AG08395 (cell line): ENCODE results near the gene CCDC90B.
A peak's percentile ranks its signal among the peaks of the same experiment; 100 is the strongest.
"Not testable (repeated sequence)": the region's sequence is repeated elsewhere in the genome, so short reads cannot be mapped to it uniquely, and the experiment has no call there.

Experiments
- DNase-seq: peaks from one replicate; pipeline ENCODE4 v3.0.0; 2012; ENCODE audit warnings: mixed read lengths, low spot score

Gene CCDC90B, protein sequence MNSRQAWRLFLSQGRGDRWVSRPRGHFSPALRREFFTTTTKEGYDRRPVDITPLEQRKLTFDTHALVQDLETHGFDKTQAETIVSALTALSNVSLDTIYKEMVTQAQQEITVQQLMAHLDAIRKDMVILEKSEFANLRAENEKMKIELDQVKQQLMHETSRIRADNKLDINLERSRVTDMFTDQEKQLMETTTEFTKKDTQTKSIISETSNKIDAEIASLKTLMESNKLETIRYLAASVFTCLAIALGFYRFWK

DNA sequence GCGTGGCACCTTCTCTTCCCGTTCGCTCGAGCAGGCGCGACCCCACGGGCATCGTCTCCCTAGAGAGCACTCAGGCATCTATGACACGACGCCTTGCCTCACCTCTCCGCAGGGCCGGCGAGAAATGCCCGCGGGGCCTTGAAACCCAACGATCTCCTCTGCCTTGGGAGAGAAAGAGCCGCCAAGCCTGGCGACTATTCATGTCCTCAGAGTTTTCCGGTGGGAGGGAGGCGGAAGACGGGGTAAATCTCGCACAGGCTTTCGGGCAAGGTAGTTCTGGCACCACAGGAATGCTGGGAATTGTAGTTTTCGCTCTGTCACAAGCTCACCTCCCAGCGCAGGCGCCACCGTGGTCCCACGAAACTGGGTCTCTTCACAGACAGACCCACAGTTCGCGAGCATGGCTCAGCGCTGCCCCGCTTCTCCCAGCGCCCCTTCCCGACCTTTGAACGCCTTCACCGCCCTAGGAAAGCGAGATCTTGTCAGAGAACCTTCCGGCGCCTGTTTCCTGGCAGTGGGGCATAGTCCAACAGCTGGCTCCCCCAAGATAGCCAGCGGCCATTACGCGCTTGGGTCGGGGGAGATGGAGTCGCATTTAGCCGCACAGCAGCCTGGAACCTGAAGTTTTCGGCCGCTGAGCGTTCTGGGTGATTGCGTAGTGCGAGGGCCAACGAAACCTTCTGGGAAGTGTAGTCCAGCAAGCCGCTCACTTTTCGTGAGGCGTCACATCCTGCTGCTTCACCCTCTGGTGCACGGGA is at the start of gene CCDC90B:
Gene CCDC90B, minus strand, starts transcription at position 597 of the 758 bp plus-strand sequence. Its CDS starts 395 bp downstream, at position 202.
- peak; percentile 95 for DNase-seq

DNA sequence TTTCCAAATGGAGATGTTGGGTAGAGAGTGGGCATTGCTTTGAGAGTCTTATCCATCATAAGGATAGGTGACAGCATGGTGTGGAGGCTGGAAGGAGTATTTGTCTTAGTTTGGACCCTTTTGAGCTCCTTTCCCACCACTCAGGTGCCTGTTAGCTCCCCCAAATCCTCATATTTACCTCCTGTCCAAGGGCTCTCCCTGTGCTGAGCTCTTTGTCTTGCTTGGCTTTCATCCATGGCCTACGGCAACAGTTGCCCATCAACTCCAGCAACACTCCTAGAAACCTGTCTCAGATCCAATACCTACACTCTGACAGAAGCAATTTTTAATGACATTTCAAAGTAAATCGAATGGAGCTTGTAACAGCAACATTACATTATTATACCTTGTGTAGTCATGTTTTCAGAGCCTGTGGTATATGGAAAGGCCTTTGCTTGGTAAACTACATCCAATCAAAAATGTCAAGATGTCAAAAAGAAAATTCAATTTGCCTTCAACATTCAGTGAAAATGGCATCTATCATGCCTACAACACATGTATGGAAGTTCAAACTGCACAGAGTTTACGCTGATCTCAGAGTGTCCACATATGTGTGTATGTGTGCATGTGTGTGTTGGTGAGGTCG is 49.4 kb upstream of the CCDC90B start:
- DNase-seq = no peak

DNA sequence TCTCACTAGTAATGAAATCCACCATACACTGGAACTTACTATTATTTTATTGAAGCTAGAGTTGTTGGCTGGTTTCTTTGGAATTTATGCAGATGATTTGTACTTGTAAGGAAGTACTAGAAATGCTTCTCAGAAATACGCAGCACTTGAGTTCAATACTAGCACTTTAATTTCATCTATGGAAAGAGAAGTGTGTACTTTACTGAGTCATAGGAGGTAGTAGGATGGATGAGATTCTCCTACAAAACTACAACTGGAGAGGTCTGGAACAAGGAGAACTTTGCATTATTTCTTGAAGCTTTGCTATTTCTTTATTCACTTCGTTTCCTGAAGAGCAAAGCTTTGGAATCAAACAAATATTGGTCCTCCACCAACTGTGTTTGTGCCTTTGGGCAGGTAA is 44.1 kb upstream of the CCDC90B start:
- DNase-seq = no peak

DNA sequence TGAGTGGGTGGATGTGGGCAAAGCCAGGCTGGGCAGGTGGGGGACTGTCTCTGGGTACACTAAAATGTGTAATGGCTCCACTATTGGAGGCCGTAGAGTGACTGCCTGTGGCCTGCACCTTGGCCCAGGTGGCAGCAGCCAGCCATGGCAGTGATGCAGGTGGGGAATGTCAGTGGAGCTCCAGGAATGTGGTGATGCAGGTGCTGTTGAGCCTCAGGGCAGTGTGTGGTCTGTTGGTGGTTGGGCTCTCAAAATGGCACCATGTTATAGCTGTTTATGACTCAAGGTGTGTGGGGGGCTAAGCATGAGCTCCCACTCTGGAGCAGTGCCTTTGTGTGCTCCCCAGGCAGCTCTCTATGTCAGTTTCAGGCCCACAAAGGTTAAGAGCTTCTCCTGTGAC is 40.2 kb upstream of the CCDC90B start:
- DNase-seq = no peak

DNA sequence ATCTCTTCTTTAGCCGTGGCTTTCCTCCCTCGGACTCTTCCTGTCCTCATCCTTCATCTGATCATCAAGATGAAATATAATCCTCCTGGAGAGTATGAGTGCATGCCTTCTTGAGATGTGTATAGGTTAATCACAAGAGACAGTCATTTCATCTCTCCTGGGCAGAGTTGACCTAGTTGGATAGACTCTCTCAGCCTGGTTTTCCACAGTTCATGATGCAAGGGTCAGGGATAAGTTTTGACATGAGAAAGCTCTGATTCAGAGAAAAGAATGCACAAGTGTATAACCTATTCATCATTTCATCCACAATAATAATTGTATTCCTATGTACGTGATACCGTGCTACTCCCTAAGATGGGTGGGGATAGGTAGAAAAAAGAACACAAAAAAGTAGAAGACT is 33.2 kb upstream of the CCDC90B start:
- no peak for DNase-seq

DNA sequence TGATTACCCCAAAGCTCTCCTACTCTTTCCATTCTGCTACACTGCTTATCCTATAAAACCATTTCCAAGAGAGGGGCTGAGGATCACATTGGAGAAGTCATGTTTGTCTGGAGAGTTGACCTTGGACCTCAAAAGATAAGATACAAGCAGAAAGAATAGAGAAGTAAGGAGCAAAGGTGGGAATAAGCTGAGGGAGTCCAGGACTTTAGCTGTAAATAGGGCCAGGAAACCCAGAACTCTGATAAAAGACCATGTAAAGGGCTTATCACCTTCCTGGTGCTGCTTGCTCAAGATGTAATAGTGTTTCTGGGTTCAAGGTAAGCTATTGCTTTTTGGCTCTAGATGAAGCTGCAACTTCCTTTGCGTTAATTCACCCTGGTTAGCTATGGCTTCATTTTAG is 32.8 kb upstream of the CCDC90B start:
- DNase-seq = no peak

DNA sequence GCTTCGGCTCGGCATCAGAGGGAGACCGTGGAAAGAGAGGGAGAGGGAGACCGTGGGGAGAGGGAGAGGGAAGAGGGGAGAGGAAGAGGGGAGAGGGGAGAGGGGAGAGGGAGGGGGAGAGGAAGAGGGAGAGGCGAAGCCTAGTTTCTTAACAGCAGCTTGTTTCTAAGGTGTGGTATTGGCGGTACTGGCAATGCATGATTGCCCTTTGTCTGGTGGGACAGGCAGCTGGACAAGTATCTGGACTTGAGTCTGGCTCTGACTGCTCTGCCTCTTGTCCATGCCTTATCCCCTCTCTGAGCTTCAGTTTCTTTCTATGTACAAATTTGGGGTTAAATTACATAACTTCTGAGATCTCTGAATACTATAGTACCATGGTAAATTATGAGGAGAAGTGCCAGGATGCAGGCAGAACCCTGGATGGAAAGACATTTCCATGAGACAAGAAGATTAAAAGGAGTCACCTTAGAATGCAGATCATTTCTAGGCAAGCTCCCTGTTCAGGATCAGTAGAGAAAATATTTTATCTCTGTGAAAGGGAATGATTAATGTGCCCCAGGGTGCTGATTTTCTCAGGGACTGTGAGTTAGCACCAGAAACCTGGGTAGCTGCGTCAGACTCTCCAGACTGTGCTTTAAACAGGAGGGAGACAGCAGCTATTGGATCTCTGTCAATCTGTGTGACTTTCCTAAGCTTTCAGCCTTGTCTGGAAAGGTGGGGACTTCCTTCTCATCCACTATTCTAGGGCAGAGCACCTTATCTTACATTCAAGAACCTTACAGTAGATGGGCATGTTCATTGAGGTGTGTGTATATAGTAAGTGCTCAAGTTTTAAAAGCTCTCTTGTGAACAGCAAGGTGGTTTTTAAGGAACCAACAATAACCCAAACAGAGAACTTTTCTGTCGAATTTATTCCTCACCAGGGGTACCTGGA is 31.9 kb upstream of the CCDC90B start:
- no peak for DNase-seq

DNA sequence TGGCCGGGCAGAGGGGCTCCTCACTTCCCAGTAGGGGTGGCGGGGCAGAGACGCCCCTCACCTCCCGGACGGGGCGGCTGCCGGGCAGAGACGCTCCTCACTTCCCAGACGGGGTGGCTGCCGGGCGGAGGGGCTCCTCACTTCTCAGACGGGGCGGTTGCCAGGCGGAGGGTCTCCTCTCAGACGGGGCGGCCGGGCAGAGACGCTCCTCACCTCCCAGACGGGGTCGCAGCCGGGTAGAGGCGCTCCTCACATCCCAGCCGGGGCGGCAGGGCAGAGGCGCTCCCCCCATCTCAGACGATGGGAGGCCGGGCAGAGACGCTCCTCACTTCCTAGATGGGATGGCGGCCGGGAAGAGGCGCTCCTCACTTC is 30.7 kb upstream of the CCDC90B start:
- not testable (repeated sequence) for DNase-seq

DNA sequence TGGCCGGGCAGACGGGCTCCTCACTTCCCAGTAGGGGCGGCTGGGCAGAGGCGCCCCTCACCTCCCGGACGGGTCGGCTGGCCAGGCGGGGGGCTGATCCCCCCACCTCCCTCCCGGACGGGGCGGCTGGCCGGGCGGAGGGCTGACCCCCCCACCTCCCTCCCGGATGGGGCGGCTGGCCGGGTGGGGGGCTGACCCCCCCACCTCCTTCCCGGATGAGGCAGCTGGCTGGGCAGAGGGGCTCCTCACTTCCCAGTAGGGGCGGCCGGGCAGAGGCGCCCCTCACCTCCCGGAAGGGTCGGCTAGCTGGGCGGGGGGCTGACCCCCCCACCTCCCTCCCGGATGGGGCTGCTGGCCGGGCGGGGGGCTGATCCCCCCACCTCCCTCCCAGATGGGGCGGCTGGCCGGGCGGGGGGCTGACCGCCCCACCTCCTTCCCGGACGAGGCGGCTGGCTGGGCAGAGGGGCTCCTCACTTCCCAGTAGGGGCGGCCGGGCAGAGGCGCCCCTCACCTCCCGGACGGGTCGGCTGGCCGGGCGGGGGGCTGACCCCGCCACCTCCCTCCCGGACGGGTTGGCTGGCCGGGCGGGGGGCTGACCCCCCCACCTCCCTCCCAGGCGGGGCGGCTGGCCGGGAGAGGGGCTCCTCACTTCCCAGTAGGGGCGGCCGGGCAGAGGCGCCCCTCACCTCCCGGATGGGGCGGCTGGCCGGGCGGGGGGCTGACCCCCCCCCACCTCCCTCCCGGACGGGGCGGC is 30.2 kb upstream of the CCDC90B start:
- not testable (repeated sequence) for DNase-seq

DNA sequence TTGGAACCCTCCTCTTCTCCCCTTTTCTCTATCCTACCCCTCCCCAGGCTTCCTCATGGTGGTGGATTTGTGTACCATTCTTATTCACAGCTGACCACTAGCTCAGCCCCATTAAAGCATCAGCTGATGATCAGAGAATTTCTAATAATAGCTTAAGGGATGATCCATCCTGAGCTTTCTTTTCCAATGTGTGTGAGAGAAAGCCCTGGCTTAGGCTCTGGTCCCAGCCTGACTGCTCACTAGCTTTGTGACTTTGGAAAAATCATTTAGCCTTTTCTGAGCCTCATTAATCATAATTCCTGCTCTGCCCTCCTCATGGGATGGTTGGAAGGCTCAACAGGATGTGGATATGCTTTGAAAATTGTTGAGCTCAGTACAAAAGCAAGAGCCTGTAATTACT is 26.3 kb upstream of the CCDC90B start:
- DNase-seq = no peak

DNA sequence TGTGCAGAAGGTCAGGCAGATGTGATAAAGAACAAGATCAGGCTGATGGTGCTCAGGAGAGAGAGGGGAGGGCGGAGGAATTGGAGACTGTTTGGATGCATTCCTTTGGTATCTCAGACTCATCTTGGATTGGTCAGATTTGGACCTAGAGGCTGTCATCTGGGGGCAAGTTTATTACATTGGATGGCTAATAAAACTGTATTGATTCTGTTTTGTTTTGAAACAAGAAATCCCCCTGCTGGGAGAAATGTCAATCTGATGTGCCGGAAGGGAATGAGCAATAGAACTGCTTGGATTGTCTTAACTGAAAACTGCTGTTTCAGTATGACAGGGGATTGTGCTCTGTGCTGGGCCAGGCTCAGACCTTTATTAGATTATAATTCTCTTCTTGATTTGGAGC is 25.5 kb upstream of the CCDC90B start:
- DNase-seq = no peak

DNA sequence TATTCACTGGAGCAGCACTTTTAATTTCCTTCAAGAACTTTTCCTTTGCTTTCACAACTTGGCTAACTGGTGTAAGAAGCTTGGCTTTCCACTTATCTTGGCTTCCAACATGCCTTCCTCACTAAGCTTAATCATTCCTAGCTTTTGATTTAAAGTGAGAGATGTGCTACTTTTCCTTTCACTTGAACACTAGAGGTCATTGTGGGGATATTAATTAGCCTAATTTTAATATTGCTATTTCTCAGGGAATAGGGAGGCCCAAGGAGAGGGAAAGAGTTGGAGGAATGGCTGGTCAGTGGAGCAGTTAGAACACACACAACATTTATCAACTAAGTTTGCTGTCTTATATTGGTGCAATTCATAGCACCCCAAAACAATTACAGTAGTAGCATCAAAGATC is 24.6 kb upstream of the CCDC90B start:
- no peak for DNase-seq

DNA sequence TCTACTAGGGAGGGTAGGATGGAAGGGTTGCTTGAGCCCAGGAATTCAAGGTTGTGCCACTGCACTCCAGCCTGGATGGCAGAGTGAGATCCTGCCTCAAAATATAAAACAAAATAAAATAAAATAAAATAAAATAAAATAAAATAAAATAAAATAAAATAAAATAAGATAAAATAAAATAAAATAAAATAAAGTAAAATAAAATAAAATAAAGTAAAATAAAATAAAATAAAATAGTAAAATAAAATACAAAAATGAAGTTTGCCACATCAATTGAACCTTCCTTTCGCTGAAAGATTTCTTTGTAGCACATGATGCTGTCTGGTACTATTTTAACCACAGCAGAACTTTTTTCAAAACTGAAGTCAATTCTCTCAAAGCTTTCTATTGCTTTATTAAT is 22.4 kb upstream of the CCDC90B start:
- not testable (repeated sequence) for DNase-seq

DNA sequence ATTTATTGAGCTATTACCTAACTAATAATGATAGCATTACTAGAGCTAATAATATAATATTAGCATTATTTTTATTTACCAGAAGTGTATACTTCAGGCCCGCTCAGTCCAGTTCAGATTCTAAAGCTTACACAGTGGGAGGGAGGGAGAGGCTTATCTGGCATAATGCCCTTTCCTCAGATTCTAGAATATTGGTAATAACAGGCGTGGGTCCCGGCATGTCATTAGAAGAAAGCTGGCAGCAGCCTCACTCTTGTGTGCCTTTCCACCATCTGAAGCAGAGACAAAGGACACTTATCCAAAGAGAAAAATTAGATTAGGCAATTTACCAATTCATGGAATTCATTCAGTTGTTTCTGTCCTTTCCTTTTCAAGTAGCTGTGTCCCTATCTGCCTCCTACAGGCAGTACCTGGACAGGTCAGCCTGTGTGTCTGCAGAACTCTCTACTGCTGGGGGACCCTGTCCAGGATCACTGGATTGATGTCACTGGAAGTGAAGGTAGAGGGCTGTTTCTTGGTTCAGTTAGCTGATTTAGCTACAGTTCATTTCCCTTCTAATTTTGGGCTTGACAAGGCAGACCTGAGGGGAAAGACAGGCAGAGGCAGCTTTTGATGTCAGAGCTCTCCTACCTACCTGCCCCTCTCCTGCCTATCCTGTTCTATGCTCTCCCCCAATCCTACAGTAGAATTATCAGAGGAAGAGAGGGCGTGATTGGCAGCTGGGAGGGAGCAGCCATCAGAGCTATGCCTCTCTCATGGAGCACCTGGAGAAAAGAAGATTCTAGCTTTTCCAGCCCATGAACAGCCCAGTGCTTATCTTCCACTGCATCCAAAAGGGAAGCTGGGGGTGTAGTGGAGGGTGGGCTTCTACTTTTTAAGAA is 20.3 kb upstream of the CCDC90B start:
- no peak for DNase-seq

DNA sequence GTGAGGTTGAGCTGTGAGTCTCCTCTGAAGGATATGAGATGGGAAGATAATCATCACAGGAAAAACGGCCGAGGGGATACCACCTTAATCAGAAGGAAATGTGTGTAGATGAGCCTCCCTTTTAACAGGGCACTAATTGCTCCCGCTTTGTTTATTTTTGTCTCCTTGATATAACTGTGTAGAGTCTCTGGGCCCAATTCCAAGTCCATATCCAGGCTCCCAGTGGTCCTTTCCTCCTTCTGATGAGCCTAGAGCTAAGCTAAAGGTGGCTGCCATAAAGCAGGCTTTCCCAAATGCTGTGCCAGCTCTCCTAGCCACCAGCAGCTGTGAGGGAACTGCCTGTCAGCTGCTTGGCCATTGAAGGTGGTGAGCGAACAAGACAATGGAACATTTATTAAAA is 17.1 kb upstream of the CCDC90B start:
- DNase-seq = no peak

DNA sequence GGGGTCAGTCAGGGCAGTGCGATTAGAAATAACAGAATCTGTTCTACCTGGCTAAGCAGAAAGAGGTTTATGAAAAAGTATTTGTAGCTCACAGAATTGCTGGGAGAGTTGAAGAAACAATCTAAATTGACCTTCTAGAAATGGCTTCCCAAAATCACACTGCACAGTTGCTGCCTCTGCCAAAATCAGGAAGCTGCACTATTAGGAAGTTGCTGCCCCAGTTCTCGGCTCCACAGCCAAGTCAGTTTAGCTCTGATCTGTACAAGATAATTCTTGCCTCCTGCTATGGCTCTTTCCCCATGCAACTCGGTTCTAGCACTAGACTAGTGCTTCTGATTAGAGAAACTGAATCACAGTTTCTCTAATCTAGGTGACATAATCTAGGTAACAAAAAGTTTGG is 16.0 kb upstream of the CCDC90B start:
- DNase-seq = no peak

DNA sequence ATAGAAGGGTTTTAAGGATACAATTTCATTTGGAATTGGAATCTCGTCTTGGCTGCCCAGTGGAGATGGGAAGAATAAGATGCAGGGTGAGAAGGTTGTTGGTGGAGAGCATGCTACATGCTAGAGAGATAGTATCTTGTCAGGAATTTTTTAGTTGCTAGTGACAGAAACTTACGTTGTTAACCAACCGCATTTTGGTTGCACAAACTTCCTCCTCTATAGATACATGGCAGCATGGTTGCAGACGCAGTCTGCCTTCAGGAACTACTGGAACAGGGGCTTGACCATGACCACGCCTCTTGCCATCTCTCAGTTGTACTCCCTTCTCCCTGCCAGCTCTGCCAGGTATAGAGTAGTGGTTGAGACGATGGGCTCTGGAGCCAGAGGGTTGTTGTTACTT is 13.5 kb upstream of the CCDC90B start:
- no peak for DNase-seq

DNA sequence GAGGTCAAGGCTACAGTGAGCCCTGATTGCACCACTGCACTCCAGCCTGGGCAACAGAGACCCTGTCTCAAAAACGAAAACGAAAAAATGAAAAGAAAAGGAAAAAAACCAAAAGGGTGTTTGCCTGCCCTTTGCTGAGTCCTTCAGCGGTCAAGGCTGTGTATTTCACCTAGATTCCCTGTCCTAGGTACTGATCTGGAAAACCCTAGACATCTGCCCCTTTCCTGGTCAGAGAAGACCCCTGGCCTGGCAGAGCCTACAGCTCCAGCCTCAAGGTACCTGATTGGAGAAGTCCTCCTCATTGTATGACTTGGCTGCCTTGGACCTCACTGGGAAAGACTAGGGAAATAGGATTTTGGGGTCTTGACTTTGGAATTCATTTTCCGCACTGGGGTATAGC is 8.0 kb upstream of the CCDC90B start:
- DNase-seq = no peak

DNA sequence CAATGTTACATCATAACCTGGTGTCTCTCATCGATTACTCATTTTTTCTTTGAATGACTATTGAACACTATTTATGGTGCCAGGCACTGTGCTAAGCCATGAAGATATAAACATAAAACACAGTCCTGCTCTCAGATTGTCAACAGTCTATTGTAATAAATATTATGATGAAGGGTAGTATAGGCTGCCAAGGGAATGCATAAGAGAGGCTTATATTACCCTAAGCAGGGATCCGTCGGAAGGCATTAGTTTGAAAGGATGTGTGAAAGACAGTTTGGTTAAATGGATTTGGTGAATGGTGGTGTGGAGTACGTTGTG is 7.2 kb upstream of the CCDC90B start:
- no peak for DNase-seq

DNA sequence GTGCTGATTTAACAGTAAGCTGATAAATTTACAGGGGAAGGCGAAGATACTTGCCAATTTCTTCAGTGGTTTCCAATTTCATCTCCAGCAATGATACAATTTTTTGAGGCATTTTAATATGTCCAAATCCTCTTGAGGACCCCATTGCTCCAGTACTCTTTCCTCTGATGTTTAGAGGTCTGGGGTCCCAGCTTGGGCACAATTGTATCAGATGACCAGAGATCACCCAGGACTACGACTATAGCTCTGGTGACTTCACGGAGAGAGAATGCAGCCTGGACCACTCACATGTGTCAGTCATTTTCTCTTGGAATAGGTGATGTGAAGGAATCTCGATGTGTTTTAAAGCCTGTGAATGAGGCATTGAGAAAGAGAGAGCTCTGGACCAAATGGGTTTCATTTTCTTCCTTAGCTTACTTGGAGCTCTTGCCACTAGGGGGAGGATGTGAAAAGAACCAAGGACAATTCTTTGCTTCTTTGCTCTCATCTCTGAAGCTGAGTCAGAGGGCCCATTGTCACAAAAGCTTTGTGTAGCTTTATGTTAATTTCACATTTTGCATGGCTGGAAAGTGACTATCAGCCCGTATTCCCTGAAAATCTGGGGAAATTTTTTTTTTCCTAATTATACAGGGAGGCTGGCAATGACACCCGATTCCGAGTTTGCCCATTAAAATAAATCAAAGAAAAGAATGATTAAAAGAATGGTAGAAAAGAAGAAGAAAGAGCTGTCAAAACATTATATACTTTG is 6.7 kb upstream of the CCDC90B start:
- peak; percentile 85 for DNase-seq
